Naive B cell (primary cell): ENCODE measurements around the gene BDH1. TPM values are rescaled to one million over a fixed set of nuclear protein-coding genes. Genes with fewer than 3 reads are reported as not detected.
"Not testable (repeated sequence)": the region's sequence is repeated elsewhere in the genome, so short reads cannot be mapped to it uniquely, and the experiment has no call there.

Experiments used
- ATAC-seq, 2 donors: fragments of 150-1000 bp; cut with Tn5 transposase; 2 replicates each; pipeline ENCODE4 v1.10.0; 2021; ENCODE audit warnings: low read depth in 2 of 2, mild to moderate bottlenecking in 2 of 2, moderate library complexity in 2 of 2
- DNase-seq: peaks from one replicate; pipeline ENCODE4 v3.0.0; 2022
- H3K27ac Mint-ChIP-seq, 6 donors: one replicate each; pipeline ENCODE4 v1.8.0; 2020 to 2022; ENCODE audit warnings: mild to moderate bottlenecking in 6 of 6, mixed read lengths in 6 of 6, moderate library complexity in 5 of 6, inconsistent platforms in 2 of 6
- H3K27me3 Mint-ChIP-seq, 3 donors: one replicate each; pipeline ENCODE4 v1.8.0; 2021 to 2022; ENCODE audit warnings: mixed read lengths in 3 of 3, mild to moderate bottlenecking in 1 of 3
- H3K36me3 Mint-ChIP-seq, 2 donors: one replicate each; pipeline ENCODE4 v1.8.0; 2020 to 2022; ENCODE audit warnings: mixed read lengths in 2 of 2, inconsistent platforms in 1 of 2, mild to moderate bottlenecking in 1 of 2
- H3K4me1 Mint-ChIP-seq, 3 donors: one replicate each; pipeline ENCODE4 v1.8.0; 2020 to 2022; ENCODE audit warnings: mixed read lengths in 3 of 3, inconsistent platforms in 1 of 3, mild to moderate bottlenecking in 1 of 3, moderate library complexity in 1 of 3
- H3K4me3 Mint-ChIP-seq, 8 donors: one replicate each; pipeline ENCODE4 v1.8.0; 2020 to 2022; ENCODE audit warnings: mild to moderate bottlenecking in 8 of 8, mixed read lengths in 8 of 8, moderate library complexity in 8 of 8, inconsistent platforms in 2 of 8
- H3K9me3 Mint-ChIP-seq, 7 donors: one replicate each; pipeline ENCODE4 v1.8.0; 2020 to 2022; ENCODE audit warnings: mixed read lengths in 7 of 7, mild to moderate bottlenecking in 5 of 7, inconsistent platforms in 2 of 7, moderate library complexity in 1 of 7
- polyA plus RNA-seq, 6 donors: library from polyadenylated mRNA; unstranded; fragments of 300-500 nt; fragmentation: Illumina TruSeq; gene quantifications; one replicate each; pipeline ENCODE4 v1.2.3, GENCODE V29; 2021; ENCODE audit warnings: low read depth in 6 of 6

BDH1 gene, protein sequence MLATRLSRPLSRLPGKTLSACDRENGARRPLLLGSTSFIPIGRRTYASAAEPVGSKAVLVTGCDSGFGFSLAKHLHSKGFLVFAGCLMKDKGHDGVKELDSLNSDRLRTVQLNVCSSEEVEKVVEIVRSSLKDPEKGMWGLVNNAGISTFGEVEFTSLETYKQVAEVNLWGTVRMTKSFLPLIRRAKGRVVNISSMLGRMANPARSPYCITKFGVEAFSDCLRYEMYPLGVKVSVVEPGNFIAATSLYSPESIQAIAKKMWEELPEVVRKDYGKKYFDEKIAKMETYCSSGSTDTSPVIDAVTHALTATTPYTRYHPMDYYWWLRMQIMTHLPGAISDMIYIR
- polyA plus RNA-seq, result 10 to 100 TPM; 13.9 to 25.1 (median 20.3) TPM

DNA sequence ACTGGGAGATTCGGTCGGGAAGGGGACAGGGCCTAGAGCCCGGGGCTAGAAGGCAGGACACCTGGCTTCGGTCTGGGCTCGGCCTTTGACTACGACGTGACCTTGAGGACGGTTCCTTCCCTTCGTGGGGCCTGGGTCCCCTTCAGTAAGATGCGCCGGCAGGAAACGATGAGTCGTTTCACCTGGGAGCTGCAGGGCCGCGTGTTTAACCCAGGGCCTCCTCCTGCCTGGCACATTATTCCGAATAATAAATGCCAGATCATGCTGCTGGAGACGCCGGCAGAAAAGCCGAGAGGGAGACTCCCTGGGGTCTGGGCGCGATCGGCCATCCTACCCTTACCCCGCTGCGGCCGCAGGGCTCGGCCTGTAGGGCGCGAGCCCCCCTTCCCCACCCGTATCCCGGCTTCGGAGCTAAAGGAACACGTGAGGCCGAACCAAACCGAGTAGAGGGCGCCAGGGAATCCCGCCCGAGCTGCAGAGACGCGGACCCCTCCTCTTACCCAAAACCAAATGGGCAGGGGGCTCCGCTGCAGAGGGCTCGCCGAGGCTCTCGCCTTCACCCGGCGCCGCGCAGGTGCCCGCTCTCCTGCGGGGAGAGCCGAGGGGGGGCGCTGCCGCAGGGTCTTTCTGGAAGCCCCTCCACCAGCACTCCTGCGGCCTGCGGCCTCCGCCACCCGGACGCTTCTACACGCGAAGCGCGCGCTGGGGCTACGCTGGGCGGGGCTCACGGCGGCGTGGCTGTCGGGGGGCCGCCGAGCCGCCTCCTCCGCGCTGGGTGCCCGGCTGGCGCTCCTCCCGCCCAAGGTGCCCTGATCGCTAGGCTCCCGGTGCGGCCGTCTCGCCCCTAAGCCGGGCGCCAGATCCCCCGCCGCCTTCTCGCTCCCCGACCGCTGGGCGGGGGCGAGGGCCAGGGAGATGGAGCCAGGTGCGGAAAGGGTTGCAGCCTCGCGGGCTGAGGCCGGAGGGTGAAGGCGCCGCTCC lies at the start of gene BDH1:
Gene BDH1, minus strand, starts transcription at position 688 of the 981 bp plus-strand sequence. CDS start 9,525 bp downstream, outside the sequence.
- ATAC-seq (peak; percentile 35 to 36), DNase-seq (peak; percentile 59)
- Mint-ChIP-seq H3K36me3 (no peaks in the 10 kb centered on the region), H3K9me3 (no peaks in the 10 kb centered on the region), H3K27ac (peak within 1 kb of the TSS; percentile 31 to 93 (median 70)), H3K4me3 (peak within 1 kb of the TSS; percentile 85 to 95 (median 93)), H3K27me3 (peaks cover 8 to 14% (median 14%) of the 10 kb centered on the region in 3 donors), H3K4me1 (peaks cover 10 to 24% (median 17%) of the 10 kb centered on the region in 3 donors)

DNA sequence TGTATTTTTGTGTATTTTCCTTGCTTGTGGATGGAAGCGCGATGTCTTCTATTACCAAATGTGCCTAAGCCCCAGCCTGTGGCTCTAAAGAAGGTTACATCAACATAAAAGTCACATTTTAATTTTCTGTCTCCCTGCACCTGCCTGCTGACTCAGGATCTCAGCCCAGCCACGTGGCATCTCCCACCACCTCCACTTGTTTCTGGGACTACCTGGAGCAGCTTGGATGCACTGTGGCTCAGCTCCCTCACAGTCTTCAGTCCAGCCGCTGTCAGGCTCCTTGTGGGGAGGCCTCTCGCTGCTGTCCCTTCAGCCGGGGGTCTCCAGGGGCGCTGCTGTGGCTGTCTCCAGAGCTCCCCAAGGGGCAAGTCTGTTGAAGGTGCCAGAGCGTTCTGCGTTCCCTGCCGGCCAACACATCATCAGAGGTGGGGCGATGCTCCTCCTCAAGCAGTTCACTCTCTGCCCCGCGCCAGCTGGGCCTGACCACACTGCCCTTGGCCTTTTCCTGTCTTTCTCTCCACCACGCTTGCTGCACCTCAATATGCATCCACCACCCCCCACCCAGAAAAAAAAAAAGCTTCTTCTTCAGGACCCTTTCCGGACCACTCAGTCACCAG lies 47.7 kb upstream of the BDH1 start:
- H3K4me3 Mint-ChIP-seq, result no peak overlapping the region
- H3K4me1 Mint-ChIP-seq, result peaks cover 2 to 8% (median 6%) of the 10 kb centered on the region in 3 donors
- H3K9me3 Mint-ChIP-seq, result no peaks in the 10 kb centered on the region
- DNase-seq (no peak), ATAC-seq (no peak)
- H3K27me3 Mint-ChIP-seq, result no peaks in the 10 kb centered on the region
- H3K36me3 Mint-ChIP-seq, result peaks cover 5 to 8% of the 10 kb centered on the region in 2 donors
- H3K27ac Mint-ChIP-seq, result peak overlapping the region in 3 of 6 donors; percentile 59 to 74 (median 72)

GRCh38 chr3:197602351-197602750 lies 46.6 kb upstream of the BDH1 start:
- not testable (repeated sequence) for H3K4me1 Mint-ChIP-seq, H3K27me3 Mint-ChIP-seq, H3K27ac Mint-ChIP-seq, H3K36me3 Mint-ChIP-seq, DNase-seq, ATAC-seq, H3K4me3 Mint-ChIP-seq, H3K9me3 Mint-ChIP-seq

DNA sequence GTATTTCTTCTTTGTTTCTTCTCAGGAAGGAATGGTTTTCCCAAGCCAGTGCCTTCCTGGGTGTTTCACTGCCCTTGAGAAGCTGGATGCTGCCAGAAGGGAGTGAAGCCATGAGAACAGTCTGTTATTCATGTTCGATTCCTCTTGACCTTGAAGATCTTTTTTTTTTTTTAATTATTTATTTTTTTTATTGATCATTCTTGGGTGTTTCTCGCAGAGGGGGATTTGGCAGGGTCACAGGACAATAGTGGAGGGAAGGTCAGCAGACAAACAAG lies 45.7 kb upstream of the BDH1 start:
- H3K4me3 Mint-ChIP-seq, H3K4me1 Mint-ChIP-seq, H3K9me3 Mint-ChIP-seq, ATAC-seq, H3K36me3 Mint-ChIP-seq, H3K27me3 Mint-ChIP-seq, H3K27ac Mint-ChIP-seq, DNase-seq: not testable (repeated sequence)

GRCh38 chr3:197600796-197601565 lies 45.2 kb upstream of the BDH1 start:
- ATAC-seq, result no peak
- Mint-ChIP-seq H3K4me1 (peaks cover 2 to 8% (median 6%) of the 10 kb centered on the region in 3 donors), H3K9me3 (no peaks in the 10 kb centered on the region), H3K4me3 (no peak overlapping the region), H3K27me3 (no peaks in the 10 kb centered on the region), H3K27ac (peak overlapping the region in 1 of 6 donors; percentile 76), H3K36me3 (no peaks in the 10 kb centered on the region)
- DNase-seq, result no peak

DNA sequence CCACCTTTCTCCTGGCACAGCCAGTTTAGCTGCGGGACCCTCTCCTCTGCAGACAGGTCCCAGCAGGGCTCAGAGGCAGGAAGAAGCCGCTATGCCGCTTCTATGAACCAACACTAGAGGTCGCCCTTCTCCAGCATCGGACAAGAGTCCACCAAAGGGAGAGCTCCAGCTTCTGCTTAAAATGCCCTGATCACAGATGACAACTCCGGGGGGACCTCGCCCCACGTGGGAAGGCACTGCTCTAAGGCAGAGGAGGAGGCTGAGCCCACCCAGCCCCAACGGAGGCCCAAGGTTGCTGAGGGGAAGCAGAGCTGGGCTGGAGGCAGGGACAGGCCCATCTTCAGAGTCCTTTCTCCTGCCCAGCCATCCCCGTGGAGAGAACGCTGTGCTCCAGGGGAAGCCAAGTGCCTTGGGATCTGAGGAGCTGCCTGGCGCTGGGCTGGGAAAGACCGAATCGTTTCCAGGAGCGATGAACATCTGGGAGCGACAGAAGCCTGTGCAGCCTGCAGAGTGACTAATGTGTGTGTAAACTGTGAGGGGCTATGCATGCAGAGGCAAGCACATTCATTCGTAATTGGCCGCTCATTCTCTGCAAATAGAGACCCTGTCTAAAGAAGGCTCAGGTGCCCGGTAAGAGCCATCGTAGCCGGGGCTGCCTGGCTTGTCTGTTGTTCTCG lies 43.5 kb upstream of the BDH1 start:
- peak; percentile 94 for ATAC-seq
- DNase-seq, result peak; percentile 76
- Mint-ChIP-seq H3K4me1 (peaks cover 2 to 9% (median 8%) of the 10 kb centered on the region in 3 donors), H3K9me3 (no peaks in the 10 kb centered on the region), H3K27me3 (peaks cover 0 to 7% (median 5%) of the 10 kb centered on the region in 3 donors), H3K36me3 (no peaks in the 10 kb centered on the region), H3K27ac (peak overlapping the region in 5 of 6 donors; percentile 3 to 80 (median 53)), H3K4me3 (peak overlapping the region in 1 of 8 donors; percentile 50)

- Mint-ChIP-seq H3K4me1 (peaks cover 0 to 9% (median 8%) of the 10 kb centered on the region in 3 donors), H3K27ac (peak overlapping the region in 2 of 6 donors; percentile 53 to 63), H3K9me3 (no peaks in the 10 kb centered on the region), H3K27me3 (peaks cover 0 to 7% (median 5%) of the 10 kb centered on the region in 3 donors), H3K4me3 (no peak overlapping the region), H3K36me3 (no peaks in the 10 kb centered on the region)
- ATAC-seq (no peak), DNase-seq (no peak)
These were observed 42.7 kb upstream of the BDH1 start for GRCh38 chr3:197598404-197598980.

DNA sequence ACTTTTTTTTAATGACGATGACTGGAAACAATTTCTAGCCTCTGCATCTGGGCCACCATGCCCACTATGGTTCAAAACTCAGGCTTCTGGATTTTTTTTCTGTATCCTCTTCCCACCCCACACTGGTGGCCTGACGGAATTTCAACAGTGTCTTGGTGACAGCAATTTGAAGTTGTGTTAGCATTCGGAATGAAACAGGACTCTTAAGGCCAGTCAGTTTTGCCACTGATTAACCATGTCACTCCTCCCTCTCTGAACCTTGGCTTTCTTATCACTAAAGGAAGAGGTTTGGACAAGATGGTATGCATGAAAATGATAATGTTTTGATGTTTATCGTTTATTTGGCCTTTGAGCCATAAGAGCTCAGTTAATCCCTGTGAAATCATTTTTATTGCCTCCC lies 41.6 kb upstream of the BDH1 start:
- H3K4me3 Mint-ChIP-seq, result no peak overlapping the region
- DNase-seq (no peak), ATAC-seq (no peak)
- H3K4me1 Mint-ChIP-seq, result peaks cover 0 to 9% (median 8%) of the 10 kb centered on the region in 3 donors
- no peaks in the 10 kb centered on the region for H3K9me3 Mint-ChIP-seq
- peaks cover 0 to 14% (median 5%) of the 10 kb centered on the region in 3 donors for H3K27me3 Mint-ChIP-seq
- peaks cover 0 to 5% of the 10 kb centered on the region in 2 donors for H3K36me3 Mint-ChIP-seq
- H3K27ac Mint-ChIP-seq, result no peak overlapping the region

DNA sequence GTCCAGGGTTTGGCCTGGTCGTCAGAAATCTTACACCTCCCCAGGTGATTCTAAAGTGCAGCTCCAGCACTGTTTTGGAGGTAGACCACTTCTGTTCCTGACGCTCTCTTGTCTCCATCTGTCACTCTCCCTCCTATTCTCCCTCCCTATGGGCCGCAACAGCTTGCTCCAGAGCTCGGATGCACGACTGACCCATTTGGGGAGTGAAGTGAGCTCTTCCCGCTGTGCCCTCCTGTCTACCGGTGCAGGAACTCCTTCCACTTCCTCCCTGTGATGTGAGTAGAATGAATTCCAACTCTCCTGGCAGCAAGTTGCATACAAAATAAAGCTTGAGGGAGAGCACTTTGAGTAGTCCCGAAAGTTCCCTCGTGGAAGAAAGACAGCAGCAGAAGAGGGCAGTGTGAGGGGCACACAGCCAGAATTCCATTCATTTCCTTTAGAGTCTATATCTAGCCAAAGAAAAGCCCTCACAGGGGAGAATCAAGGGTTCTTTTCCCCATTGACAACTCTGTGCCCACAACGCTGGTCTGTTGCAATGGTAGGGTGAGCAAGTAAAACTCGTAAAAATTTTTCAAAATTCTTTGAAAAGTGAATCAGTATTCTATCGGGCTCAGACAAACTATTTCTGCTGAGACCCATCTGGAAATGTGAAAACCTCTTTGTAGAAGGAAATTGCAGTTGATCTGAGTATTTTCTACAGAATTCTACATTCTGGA lies 39.9 kb upstream of the BDH1 start:
- peaks cover 0 to 16% (median 15%) of the 10 kb centered on the region in 3 donors for H3K27me3 Mint-ChIP-seq
- DNase-seq (no peak), ATAC-seq (no peak)
- H3K4me3 Mint-ChIP-seq, result no peak overlapping the region
- H3K4me1 Mint-ChIP-seq, result peaks cover 0 to 9% (median 8%) of the 10 kb centered on the region in 3 donors
- no peak overlapping the region for H3K27ac Mint-ChIP-seq
- peaks cover 0 to 7% of the 10 kb centered on the region in 2 donors for H3K36me3 Mint-ChIP-seq
- no peaks in the 10 kb centered on the region for H3K9me3 Mint-ChIP-seq

- H3K4me1 Mint-ChIP-seq, result peaks cover 0 to 3% (median 0%) of the 10 kb centered on the region in 3 donors
- no peaks in the 10 kb centered on the region for H3K9me3 Mint-ChIP-seq
- peaks cover 0 to 18% (median 15%) of the 10 kb centered on the region in 3 donors for H3K27me3 Mint-ChIP-seq
- peak overlapping the region in 1 of 6 donors; percentile 93 for H3K27ac Mint-ChIP-seq
- ATAC-seq (no peak), DNase-seq (no peak)
- no peak overlapping the region for H3K4me3 Mint-ChIP-seq
- peaks cover 0 to 7% of the 10 kb centered on the region in 2 donors for H3K36me3 Mint-ChIP-seq
These were observed 37.2 kb upstream of the BDH1 start for GRCh38 chr3:197593046-197593380.

DNA sequence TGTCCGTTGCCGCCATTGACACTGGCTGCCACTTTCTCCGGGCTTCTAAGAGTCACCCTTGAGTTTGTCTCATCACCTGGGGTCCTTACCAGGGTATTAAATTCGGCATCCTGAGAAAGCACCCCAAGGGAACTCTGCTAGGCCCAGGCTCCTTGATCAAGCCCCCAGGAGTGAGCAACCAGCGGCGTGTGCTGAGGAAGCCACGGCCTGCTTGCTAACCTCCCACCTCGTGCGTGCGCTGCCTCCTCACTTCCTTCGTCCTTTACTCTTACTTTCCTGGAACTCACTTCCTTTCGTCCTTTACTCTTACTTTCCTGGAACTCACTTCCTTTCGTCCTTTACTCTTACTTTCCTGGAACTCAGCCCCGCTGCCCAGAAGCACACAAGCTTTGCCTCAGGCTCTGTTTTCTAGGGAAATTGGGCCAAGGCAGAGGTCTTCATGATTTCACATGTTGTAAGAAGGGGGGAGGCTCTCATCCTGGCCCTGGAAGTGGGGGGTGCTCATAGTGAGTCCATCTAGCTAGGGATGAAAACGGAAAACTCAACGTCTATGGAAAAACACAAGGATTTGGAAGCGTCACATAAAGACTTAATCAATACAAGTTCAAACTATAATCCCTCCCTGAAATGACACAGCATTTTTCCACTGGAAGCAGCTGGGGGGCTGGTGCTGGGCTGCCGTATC lies 36.7 kb upstream of the BDH1 start:
- H3K9me3 Mint-ChIP-seq, result no peaks in the 10 kb centered on the region
- peaks cover 0 to 23% (median 18%) of the 10 kb centered on the region in 3 donors for H3K27me3 Mint-ChIP-seq
- peaks cover 0 to 7% of the 10 kb centered on the region in 2 donors for H3K36me3 Mint-ChIP-seq
- ATAC-seq, result no peak
- peak overlapping the region in 1 of 6 donors; percentile 93 for H3K27ac Mint-ChIP-seq
- peaks cover 0 to 3% (median 0%) of the 10 kb centered on the region in 3 donors for H3K4me1 Mint-ChIP-seq
- no peak for DNase-seq
- H3K4me3 Mint-ChIP-seq, result no peak overlapping the region
